CD4-positive, alpha-beta T cell treated with Interleukin-15 for 1 hour (primary cell): ENCODE measurements around the gene PRKCZ.
"Not testable (repeated sequence)": the region's sequence is repeated elsewhere in the genome, so short reads cannot be mapped to it uniquely, and the experiment has no call there.

Source experiments
- DNase-seq: peaks from one replicate; pipeline ENCODE4 v3.0.0-alpha.2; 2020

Gene PRKCZ

DNA sequence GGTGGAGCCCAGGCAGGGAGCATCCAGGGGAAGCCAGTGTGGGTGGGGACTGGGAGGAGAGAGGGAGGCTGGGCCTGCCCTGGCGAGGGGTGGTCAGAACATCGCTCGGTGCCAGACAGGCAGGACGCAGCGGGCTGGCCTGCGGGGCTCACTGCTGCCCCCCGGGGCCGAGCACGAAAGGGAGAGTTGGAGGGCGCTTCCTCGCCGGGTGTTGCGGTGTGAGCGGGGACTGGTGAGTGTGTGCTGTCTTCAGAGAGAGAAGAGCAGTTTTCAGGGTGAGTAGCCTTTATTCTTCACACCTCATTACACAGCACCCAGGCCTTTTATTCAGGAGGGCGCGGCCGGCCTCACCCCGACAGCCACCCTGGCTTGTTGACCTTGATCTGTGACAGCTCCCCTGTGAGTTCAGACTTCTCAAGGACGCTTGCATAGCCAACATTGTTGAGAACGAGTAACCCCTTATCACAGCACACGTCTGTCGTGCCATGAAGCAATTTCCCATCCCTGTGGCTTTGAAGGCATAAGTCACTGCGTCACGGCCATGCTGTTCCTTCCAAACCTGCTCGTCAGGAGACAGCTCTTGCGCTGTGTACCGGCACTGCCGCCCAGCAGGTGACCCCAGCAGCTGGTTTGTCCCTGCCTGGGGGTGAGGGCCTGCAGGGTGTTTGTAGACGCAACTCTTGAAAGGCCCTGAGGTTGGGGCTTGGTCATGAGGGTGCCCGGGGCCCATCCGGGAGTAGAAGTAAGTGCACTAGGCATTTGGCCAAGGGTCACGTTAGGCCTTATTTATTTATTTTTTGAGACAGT lies 54.6 kb downstream of the PRKCZ start:
- DNase-seq: no peak

DNA sequence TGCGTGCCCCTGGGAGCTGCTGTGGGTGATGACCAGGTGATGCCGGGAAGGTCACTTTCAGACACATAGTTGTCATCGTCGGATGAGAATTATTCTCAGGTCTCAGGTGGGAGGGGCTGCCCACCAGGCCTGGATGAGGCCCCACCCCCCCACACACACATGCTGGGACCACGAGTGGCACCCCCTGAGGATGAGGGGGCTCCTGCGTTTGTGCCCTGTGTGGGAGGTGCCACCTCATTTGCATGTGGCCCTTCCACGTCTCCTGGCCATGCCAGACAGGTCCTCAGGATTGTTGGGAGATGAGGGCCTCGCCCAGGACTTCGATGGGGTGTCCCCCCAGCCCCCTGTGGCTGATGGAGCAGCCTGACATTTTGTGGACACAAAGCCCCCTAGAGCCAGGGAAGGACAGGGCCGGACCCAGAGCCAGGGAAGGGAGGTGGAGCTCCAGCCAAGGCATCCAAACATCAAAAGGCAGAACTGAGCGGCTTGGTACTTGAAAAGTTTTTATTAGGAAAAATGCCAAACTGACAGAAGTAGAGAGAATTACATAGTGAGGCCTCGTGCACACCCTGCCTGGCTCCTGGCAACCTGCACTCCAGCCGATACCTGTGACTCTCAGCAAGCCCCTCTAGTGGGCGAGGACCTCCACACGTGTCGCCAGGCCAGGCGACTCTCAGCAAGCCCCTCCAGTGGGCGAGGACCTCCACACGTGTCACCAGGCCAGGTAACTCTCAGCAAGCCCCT lies 55.7 kb downstream of the PRKCZ start:
- DNase-seq: no peak

DNA sequence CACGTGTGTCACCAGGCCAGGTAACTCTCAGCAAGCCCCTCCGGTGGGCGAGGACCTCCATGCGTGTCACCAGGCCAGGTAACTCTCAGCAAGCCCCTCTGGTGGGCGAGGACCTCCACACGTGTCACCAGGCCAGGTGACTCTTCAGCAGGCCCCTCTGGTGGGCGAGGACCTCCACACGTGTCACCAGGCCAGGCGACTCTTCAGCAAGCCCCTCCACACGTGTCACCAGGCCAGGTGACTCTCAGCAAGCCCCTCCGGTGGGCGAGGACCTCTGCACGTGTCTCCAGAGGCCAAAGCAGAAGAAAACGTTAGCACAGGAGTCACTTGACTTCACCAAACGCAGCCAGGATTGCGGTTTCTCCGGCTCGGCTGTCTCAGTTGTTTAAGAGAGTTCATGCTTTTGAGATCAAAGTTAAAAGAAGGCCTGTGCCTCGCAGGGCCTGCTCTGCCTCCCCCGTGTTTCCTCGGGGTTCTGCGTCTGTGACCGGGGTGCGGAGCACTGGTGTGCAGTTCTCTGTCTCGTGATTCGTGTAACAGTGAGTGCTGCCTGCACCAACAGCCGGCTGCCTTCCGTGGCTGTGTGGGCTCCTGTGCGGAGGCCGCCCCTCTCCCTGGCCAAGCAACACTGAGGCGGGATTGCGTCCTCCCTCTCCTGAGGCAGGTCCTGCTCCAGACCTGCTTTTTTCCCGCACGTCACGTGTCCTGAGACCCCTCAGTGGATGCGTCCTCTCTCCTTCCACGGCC lies 56.6 kb downstream of the PRKCZ start:
- DNase-seq: no peak

DNA sequence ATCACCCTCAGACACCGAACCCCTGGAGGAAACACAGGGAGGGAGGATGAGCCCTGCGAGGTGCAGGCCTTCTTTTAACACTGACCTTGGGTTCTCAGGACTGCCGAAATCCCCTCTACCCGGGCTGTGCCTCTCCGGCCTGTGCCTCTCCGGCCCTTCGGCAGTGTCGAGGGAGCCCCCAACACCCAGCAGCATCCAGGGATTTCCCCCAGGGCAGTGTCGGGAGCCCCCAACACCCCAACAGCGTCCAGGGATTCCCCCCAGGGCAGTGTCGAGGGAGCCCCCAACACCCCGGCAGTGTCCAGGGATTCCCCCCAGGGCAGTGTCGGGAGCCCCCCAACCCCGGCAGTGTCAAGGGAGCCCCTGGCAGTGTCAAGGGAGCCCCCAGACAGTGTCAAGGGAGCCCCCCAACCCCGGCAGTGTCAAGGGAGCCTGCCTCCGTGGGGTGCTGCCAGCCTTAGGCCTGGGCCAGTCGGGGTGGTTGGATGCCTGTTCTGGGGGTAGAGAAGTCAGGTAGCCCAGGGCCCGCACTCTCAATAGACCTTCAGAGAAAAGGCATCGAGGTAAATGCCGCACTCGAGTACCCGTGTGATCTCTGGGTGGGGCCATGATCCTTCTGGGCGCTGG lies 57.5 kb downstream of the PRKCZ start:
- no peak for DNase-seq

DNA sequence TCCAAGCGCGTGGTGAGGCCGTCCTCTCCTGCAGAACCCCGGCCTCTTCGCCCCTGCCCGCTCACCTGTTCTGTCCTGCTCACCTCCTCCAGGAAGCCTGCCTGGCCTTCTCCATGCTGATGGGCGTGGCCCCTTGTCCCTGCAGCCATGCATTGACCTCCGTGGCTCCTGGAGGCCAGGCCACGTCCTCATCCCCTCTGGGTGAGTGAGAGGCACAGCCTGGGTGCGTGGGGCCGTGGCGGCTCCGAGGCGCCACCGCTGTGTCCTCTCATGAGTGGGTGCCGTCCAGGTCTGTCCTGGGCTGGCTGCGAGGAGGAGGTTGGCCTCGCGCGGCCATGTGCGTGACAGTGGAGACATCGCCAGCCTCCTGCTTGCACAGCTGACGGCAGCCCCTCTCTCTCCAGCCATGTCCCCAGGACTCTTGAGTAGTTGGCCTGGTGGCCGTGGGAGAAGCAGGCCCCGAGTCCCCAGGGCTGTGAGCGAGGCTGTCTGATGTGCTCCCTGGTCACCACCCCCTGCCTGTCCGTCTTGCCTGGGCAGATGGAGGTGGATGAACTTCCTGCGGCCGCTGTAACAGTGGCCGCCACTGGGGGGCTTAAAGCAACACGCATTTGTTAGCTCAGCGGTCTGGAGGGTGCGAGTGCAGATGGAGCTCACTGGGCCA lies 58.1 kb downstream of the PRKCZ start:
- no peak for DNase-seq

DNA sequence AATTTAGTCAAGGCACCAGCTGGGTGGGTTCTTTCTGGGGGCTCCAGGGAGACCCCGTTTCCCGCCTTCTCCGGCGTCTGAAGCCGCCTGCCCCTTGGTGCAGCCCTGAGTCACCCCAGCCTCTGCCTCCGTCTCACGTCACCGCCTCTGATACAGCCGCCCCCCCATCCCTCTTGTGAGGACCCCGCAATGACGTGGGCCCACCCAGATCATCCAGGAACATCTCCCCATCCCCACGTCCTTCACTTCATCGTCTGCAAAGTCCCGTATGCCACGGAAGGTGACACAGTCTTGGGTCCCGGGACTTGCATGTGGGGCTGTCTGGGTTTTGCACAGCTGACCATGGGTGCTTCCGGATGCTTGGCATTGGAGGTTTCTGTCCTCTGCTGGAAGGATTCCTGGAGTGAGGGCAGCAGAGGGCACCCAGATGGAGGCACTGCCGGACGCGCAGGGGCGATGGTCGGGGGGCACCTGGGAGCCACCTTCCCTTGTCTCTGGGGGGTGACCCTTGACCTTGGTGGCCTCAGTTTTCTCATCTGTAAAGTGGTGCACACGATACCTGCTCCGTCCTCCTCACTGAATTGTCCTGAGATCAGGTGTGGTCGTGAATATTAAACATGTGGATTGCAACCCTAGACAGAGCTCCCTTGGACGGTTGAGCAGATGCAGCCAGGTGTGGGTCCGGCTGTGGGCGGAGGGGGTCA lies 58.8 kb downstream of the PRKCZ start:
- no peak for DNase-seq

DNA sequence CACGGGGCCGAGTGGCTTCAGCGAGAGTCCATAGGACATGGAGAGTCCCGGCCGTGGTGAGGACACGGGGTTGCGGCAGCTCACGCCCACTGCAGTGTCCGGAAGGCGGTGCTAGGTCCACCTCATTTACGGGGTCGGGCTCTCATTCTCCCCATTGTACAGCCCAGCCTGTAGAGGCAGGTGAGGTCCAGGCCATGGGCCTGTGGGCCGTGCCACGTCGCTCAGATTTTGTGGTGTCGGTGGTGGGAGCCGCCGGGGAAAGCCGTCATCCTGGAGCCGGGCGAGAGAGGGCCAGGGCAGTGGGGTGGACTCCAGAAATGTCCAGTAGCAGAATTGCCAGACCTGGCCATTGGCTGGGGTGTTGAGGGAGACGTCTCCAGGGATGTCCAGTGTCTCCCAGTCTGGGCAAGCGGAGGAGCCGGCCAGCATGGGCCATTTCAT lies 59.4 kb downstream of the PRKCZ start:
- DNase-seq: no peak

DNA sequence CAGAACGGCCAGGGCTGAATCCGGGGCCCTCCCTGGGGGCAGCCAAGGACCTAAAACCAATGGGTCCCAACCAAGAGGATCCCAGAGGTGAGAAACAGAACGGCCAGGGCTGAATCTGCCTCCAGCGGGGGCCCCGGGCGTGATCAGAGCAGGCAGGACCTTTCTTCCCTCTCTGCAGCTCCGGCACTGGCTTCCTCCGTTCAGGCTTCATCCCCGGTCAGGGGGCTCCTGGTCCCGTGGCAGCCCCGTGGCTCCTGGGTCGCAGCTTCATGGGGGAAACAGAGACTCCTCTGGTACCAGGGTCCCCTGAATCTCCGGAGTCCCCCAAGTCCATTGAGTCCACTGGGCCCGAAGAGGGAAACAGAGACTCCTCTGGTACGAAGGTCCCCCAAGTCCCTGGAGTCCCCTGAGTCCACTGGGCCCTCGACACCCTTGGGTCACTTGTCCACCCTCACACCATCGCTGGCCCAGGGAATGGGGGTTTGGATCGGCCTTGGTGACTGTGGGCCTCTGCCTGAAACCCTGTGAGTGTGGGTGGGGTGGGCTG lies 60.1 kb downstream of the PRKCZ start:
- no peak for DNase-seq

DNA sequence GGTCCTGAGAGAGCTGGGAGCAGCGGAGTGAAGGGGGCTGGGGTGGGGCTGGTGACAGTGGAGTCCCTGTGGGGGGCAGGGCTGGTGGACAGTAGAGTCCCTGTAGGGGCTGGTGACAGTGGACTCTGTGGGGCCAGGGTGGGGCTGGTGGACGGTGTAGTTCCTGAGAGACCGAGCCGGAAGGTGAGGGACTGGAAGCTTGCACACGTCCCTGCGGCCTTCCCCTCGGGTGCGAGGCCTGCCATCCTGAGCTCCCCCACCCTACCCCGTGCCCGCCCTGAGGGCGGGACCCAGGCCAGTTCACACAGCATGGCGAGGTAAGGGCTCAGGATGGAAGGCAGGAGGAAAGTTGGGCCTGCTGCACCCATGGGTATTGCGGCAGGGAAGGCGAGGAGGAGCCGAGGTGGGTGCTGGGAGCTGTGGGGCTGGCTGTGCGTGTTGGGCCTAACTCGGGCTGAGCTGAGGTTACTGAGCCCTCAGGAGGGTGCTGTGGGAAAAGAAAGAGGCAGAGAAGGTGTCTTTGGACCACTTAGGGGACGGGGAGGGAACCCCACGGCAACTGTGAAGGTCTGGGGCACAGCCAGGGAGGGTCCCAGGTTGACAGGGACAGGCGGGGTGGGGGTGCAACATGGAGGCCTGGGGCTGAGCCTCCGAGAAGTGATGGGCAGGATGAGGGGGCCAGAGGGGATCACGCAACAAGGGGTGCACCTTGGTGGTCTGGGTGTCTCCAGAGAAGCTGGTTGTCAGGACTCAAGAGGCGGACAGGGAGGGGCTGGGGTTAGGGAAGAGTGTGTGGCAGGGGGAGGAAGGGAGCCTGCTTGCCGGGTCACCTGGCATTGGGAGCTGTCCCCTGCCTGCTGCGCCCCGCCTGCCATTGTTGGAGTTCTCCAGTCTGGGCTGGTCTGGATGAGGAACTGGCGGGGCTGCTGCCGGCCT lies 60.8 kb downstream of the PRKCZ start:
- no peak for DNase-seq

DNA sequence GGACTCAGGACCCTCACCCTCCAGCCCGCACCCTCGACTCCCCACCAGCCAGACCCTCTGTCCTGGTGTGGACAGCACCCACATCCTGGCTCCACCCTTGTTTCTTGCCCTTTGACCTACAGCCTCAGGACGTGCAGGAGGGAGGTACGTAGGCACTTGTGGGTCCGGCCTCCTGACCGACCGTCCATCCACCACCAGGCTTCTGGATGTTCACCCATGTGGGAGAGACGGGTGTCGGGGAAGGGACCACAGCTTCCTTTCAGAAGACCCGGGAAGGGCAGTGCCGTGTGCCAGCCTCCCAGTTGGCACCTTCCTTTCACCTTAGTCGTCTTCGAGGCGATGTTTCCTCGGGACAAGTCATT lies 61.4 kb downstream of the PRKCZ start:
- DNase-seq: no peak

DNA sequence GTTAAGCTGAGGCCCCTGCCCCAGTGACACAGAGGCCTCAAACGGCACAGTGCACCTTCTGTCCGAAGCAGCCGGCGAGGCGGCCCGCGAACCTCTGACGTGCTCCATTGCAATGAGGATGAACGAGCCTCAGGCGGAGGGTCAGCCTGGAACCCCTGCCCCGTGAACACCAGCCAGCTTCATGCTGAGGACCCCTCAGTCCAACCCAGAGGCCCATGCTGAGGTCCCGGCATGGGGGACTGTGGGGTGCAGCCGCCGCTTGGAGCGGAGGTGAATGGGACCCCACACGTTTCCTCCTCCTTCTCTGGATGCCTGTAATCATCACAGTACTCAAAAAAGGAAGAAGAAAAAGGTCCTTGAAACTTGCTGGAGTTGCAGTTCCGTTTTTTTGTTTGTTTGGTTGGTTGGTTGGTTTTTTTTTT lies 62.1 kb downstream of the PRKCZ start:
- no peak for DNase-seq

DNA sequence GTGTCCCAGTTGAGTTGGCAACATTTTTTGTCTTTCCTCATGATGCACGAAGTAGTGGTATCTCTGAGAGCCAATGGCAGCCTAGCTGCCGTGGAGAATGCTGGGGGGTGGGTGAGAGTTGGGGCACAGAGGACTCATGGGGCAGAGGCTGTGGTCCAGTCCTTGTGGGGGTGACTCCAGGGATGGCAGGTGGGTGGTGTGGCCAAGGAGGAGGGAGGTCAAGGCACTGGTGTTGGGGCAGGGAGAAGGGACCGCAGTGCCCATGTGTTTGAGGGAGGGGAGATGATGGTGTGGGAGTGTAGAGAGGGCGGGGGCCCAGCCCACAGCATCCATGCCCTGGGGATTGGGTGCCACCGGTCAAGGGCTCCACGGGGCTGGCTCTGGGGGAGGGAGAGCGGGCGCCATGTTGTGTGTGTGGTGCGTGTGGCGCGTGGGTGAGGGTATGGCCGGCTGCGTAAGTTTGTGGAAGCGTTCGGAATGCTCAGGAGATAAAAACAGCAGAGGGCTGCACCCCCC lies 63.5 kb downstream of the PRKCZ start:
- no peak for DNase-seq

DNA sequence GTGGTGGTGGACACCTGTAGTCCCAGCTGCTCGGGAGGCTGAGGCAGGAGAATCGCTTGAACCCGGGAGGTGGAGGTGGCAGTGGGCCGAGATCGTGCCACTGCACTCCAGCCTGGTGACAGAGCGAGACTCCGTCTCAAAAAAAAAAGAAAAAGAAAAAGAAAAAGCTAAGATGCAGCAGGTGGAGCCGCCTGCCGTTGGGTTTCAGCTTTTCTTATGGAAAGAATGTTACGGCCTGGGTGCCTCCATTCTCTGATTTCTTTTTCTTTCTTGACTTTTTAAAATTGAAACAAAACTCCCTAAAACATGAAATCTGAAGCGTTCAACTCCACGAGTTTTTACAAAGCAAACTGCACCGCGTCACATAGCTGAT lies 64.4 kb downstream of the PRKCZ start:
- DNase-seq: not testable (repeated sequence)

DNA sequence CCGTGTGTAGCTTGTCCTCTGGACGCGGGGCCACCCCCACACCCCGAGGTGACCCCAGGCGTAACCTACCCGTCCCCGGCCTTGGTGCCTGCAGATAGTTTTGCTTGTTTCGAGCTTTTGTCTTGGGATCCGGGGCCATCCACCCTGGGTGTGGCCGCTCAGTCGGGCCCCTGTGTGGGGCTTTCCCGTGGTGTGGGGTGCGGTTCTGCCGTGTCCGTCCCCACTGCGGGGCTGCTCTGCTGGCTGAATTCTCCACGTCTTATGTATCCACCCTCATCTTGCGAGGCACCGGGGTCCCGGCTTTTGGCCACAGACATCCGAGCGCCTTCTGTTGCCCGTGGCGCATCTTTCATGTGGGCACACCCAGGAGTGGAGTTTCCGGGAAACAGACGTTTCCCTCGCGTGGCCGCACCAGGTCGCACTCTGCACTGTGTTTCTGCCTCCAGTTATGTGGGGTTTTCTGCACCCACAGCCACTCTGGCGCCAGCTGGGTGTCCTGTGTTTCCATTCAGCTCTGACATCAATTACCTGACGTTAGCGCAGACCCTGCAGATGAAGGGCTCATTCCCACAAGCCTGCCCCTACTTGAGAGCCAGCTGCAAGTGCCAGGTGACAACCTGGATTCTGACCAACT lies 64.9 kb downstream of the PRKCZ start:
- no peak for DNase-seq

DNA sequence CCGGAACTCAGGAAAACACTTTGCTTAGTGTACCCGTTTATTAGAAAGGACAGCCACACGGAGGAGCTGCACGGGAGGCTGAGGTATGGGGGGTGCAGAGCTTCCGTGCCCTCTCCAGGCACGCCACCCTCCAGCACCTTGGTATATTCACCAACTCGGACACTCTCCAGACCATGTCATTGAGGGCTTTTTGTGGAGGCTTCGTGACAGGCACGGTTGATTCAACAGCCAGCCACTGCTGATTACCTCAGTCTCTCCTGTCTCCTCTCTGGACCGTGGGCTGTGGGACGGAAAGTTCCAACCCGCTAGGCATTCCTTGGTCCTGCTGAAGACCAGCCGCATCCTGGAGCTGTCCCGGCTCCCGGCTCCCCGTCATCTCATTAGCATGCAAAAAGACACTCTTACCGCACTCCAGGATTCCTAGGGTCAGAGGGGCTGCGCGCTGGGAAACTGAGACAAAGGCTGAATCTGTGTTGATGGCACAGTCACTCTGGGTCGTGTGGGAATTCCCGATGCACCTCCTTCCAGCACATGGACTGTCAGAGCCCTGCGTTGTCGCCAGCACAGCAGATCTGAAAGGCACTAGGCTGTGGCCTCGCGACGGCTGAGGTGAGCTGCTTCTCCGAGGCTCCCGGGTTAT lies 65.6 kb downstream of the PRKCZ start:
- DNase-seq: no peak

DNA sequence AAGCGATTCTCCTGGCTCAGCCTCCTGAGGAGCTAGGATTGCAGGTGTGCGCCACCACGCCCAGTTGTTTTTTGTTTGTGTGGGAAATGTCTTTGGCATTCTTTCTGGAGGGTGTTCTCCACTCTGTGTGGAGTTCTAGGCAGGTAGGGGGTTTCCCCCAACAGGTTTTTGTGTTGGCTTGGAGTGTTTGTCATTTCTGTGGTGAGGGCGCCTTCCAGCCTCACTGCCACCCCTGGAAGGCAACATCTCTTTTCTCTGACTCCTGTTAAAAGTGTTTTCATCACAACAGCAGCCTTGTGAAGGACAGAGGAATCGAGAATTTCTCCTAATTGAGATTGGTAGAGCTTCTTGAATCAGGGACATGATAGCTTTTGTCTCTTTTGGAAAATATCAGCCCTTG lies 69.7 kb downstream of the PRKCZ start:
- no peak for DNase-seq

DNA sequence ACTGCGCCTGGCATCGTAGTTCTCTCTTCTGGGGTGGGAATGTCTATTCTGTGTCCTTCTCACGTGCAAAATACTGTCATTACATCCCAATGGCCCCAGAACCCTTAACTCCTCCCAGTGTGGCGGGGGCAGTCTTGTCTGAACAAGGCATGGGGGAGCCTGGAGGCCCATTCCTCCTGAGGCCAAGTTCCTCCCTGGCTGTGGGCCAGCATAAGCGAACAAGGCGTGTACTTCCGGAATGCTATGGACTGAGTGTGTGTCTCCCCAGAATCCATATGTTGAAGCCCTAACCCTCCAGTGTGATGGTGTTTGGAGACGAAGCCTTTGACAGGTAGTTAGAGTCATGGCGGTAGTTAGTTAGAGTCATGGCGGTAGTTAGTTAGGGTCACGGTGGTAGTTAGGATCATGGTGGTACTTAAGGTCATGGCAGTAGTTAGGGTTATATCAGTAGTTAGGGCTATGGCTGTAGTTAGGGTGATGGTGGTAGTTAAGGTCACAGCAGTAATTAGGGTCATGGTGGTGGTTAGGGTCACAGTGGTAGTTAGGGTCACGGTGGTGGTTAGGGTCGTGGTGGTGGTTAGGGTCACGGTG lies 71.0 kb downstream of the PRKCZ start:
- no peak for DNase-seq

DNA sequence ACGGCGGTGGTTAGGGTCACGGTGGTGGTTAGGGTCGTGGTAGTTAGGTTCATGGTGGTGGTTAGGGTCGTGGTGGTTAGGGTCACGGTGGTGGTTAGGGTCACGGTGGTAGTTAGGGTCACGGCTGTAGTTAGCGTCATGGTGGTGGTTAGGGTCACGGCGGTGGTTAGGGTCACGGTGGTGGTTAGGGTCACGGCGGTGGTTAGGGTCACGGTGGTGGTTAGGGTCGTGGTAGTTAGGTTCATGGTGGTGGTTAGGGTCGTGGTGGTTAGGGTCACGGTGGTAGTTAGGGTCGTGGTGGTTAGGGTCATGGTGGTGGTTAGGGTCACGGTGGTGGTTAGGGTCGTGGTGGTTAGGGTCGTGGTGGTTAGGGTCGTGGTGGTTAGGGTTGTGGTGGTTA lies 71.6 kb downstream of the PRKCZ start:
- not testable (repeated sequence) for DNase-seq
